Activated T-cell treated with anti-CD3 and anti-CD28 coated beads for 1 hour (primary cell): Measurements from ENCODE around the gene MC1R.
"Not testable (repeated sequence)": the region's sequence is repeated elsewhere in the genome, so short reads cannot be mapped to it uniquely, and the experiment has no call there.

ENCODE experiments used
- DNase-seq: peaks from one replicate; pipeline ENCODE4 v3.0.0-alpha.2; 2020; ENCODE audit warnings: low read depth

MC1R gene

GRCh38 chr16:89962754-89963498 is 44.3 kb downstream of the MC1R start:
- no peak for DNase-seq

DNA sequence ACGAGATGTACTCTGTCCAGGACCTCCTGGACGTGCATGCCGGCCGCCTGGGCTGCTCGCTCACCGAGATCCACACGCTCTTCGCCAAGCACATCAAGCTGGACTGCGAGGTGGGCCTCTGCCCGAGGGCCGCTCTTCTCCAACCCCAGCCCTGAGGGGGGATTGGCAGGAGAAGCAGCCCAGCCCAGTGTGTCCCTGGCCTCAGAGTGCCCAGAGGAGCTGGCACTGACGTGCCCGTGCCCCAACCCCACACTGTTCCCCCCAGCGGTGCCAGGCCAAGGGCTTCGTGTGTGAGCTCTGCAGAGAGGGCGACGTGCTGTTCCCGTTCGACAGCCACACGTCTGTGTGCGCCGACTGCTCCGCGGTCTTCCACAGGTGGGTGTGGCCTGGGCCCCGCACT is 45.5 kb downstream of the MC1R start:
- DNase-seq: no peak

- no peak for DNase-seq
These were observed 47.0 kb downstream of the MC1R start for GRCh38 chr16:89965447-89966225.

GRCh38 chr16:89966756-89967155 is 48.1 kb downstream of the MC1R start:
- no peak for DNase-seq

DNA sequence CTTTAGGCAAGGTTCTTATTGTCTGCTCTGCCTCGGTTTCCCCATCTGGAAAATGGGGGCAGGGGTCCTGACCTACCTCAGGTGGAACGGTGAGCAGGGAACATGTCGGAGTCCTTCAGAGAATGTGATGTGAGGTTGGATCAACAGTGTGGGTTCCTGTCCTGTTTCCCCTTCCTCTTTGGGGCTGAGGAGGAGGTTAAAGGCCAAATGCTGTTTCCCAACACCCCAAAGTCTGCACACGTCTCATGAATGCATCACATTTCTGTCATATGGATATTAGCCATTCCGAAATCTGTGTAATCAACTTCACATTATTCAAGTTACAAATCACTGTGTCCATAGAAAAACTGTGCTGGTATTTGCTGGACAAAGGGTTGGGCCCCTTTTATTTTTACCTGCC is 48.8 kb downstream of the MC1R start:
- not testable (repeated sequence) for DNase-seq

- not testable (repeated sequence) for DNase-seq
These were observed 49.4 kb downstream of the MC1R start for GRCh38 chr16:89968074-89968473.

GRCh38 chr16:89969741-89970410 is 51.2 kb downstream of the MC1R start:
- no peak for DNase-seq
